Measurements from ENCODE around the gene RAB7A. TPM values are rescaled to one million over a fixed set of nuclear protein-coding genes. Genes with fewer than 3 reads are reported as not detected.

RAB7A gene
- total RNA-seq, 2 experiments from 2014 or later: 226 to 264 TPM

GRCh38 chr3:128784843-128785242 lies 58.9 kb downstream of the RAB7A start:
- Mint-ChIP-seq H3K27me3 (no peaks in the 10 kb centered on the region), H3K27ac (no peak overlapping the region), H3K4me1 (peaks cover 80% of the 10 kb centered on the region), H3K4me3 (no peak overlapping the region), H3K36me3 (ENCODE audit: low read depth) (peaks cover 7% of the 10 kb centered on the region), H3K9me3 (no peaks in the 10 kb centered on the region)
- CTCF ChIA-PET: interaction anchor here (0.7 to 2.5 kb wide), 2 partner anchors 10 to 29 kb away, joined by 5 to 9 read pairs; no protein-coding TSS in a partner anchor
- POLR2A ChIA-PET: no interaction called here
- no peak for DNase-seq

- no peak for DNase-seq
- Mint-ChIP-seq H3K4me1 (peaks cover 85% of the 10 kb centered on the region), H3K4me3 (no peak overlapping the region), H3K27ac (peak overlapping the region; percentile 2), H3K27me3 (no peaks in the 10 kb centered on the region), H3K9me3 (no peaks in the 10 kb centered on the region), H3K36me3 (ENCODE audit: low read depth) (peaks cover 10% of the 10 kb centered on the region)
- ChIA-PET POLR2A (no interaction called here), CTCF (interaction anchor here (0.9 to 2.5 kb wide), 8 partner anchors 8 to 169 kb away, joined by 3 to 13 read pairs (median 4); no protein-coding TSS in a partner anchor)
Measured at GRCh38 chr3:128786434-128787020, 60.5 kb downstream of the RAB7A start.

GRCh38 chr3:128787256-128788253 lies 61.6 kb downstream of the RAB7A start:
- Mint-ChIP-seq H3K27me3 (no peaks in the 10 kb centered on the region), H3K36me3 (ENCODE audit: low read depth) (peaks cover 10% of the 10 kb centered on the region), H3K4me1 (peaks cover 87% of the 10 kb centered on the region), H3K27ac (peak overlapping the region; percentile 95), H3K4me3 (peak overlapping the region; percentile 69), H3K9me3 (no peaks in the 10 kb centered on the region)
- POLR2A ChIA-PET: interaction anchor here (0.6 to 1.4 kb wide), 3 partner anchors 16 to 107 kb away, joined by 3 to 4 read pairs (median 3); partner anchors contain the start of gene ACAD9
- peak; percentile 42 for DNase-seq
- CTCF ChIA-PET: interaction anchor here (0.6 to 2.9 kb wide), 14 partner anchors 8 to 170 kb away, joined by 3 to 18 read pairs (median 4); no protein-coding TSS in a partner anchor

- CTCF ChIA-PET: interaction anchor here (1.0 to 2.9 kb wide), 12 partner anchors 11 to 171 kb away, joined by 3 to 18 read pairs (median 4); no protein-coding TSS in a partner anchor
- Mint-ChIP-seq H3K4me1 (peaks cover 87% of the 10 kb centered on the region), H3K27me3 (no peaks in the 10 kb centered on the region), H3K9me3 (no peaks in the 10 kb centered on the region), H3K27ac (peak overlapping the region; percentile 95), H3K4me3 (peak overlapping the region; percentile 69), H3K36me3 (ENCODE audit: low read depth) (peaks cover 10% of the 10 kb centered on the region)
- POLR2A ChIA-PET: interaction anchor here (1.0 to 1.4 kb wide), 3 partner anchors 16 to 108 kb away, joined by 3 to 4 read pairs (median 3); partner anchors contain the start of gene ACAD9
- no peak for DNase-seq
Measured at GRCh38 chr3:128788268-128788869, 62.4 kb downstream of the RAB7A start.

DNA sequence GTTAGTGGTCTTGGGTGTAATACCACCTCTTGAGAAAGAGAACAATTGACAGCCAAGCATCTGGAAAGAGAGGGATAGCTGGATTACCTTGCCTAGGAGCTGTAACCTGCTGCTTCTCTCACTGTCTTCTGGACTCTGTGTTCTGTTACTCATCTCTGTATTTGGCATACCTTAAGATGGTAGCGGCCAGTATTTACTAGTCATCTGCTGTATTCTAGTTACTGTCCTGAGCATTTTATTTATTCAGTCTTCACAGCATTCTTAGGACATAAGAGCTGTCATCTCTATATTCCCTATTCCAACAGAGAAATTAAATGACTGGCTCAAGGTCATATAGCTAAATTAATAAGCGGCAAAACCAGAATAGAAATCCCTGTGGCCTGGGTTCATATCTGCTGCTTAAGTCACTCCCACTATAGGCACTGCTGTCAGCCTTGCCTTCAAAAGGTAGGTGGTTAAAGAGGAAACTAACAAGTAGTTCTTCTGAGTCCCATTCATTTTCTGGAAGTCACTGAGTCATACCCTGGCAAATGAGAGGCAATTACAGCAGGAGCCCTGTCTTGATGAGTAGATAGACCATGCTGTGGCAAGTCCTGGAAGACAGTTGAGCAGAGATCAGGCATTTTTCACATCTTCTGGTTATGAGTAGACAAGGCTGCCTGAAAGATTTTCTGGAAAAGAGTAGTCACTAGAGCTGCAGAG lies 68.2 kb downstream of the RAB7A start:
- H3K4me1 Mint-ChIP-seq: peaks cover 80% of the 10 kb centered on the region
- DNase-seq: peak; percentile 34
- peak overlapping the region; percentile 1 for H3K4me3 Mint-ChIP-seq
- H3K36me3 Mint-ChIP-seq (ENCODE audit: low read depth): peaks cover 34% of the 10 kb centered on the region
- no peaks in the 10 kb centered on the region for H3K9me3 Mint-ChIP-seq
- H3K27ac Mint-ChIP-seq: peak overlapping the region; percentile 67
- H3K27me3 Mint-ChIP-seq: no peaks in the 10 kb centered on the region
- ChIA-PET CTCF (interaction anchor here (0.6 to 2.7 kb wide), 15 partner anchors 9 to 905 kb away, joined by 3 to 19 read pairs (median 4); no protein-coding TSS in a partner anchor), POLR2A (interaction anchor here (0.6 kb wide), 2 partner anchors 10 to 176 kb away, joined by 3 read pairs; no protein-coding TSS in a partner anchor)

GRCh38 chr3:128794770-128795649 lies 69.0 kb downstream of the RAB7A start:
- Mint-ChIP-seq H3K27me3 (no peaks in the 10 kb centered on the region), H3K9me3 (no peaks in the 10 kb centered on the region), H3K4me3 (peak overlapping the region; percentile 1), H3K4me1 (peaks cover 80% of the 10 kb centered on the region), H3K36me3 (ENCODE audit: low read depth) (peaks cover 41% of the 10 kb centered on the region), H3K27ac (peak overlapping the region; percentile 67)
- ChIA-PET CTCF (interaction anchor here (0.6 to 2.7 kb wide), 21 partner anchors 8 to 177 kb away, joined by 3 to 19 read pairs (median 3); partner anchors contain the start of gene RAB7A), POLR2A (interaction anchor here (0.6 to 0.9 kb wide), 3 partner anchors 9 to 177 kb away, joined by 3 to 4 read pairs (median 3); no protein-coding TSS in a partner anchor)
- DNase-seq: peak; percentile 80

GRCh38 chr3:128799653-128800052 lies 73.7 kb downstream of the RAB7A start:
- Mint-ChIP-seq H3K4me1 (peaks cover 79% of the 10 kb centered on the region), H3K4me3 (peak overlapping the region; percentile 51), H3K9me3 (no peaks in the 10 kb centered on the region), H3K27me3 (no peaks in the 10 kb centered on the region), H3K36me3 (ENCODE audit: low read depth) (peaks cover 60% of the 10 kb centered on the region), H3K27ac (peak overlapping the region; percentile 87)
- POLR2A ChIA-PET: no interaction called here
- CTCF ChIA-PET: interaction anchor here (0.9 to 3.2 kb wide), 7 partner anchors 8 to 182 kb away, joined by 3 to 22 read pairs (median 4); no protein-coding TSS in a partner anchor
- no peak for DNase-seq

DNA sequence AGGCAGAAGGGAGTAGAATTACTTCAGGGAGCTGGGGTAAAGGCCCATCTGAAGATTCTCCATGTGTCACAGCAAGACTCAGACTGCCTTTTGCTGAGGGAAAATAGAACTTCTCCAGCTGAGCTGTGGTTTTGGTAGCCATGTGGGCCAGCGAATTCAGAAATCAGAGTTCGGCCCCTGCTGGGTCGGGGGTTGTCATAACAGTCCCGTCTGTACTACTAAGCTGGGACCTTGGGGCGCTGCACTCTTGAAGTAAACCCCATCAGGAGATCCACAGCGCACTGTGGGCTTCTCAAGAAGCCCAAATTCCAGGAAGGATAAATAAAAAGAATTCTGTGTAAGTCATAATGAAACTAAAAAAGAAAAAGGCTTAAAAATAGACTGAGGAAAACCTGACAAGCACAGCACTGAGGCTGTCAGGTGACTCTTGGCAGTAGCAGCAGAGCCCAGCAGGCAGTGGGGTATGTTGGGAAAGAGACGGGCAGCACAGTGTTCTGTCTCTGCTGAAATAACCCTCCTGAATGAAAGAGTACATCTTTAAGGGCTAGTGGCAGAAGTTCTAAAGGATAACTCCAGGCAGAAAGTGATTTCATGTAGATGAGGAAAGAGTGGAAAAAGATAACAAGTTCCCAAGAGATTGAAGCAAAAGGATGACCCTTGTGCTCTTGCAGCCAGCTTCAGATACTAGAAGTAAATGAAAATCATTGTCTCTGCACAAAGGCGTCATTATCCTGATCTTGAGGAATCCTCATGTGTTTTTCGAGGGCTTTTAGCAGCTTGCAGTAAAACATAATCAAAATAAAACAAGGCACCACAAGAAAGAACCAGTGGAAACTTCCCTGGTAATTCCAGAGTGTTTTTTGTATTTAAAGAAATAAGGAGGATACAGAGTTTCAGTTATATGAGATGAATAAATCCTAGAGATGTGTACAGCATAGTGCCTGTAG lies 74.5 kb downstream of the RAB7A start:
- Mint-ChIP-seq H3K4me1 (peaks cover 79% of the 10 kb centered on the region), H3K27ac (peak overlapping the region; percentile 87), H3K27me3 (no peaks in the 10 kb centered on the region), H3K9me3 (no peaks in the 10 kb centered on the region), H3K36me3 (ENCODE audit: low read depth) (peaks cover 60% of the 10 kb centered on the region), H3K4me3 (peak overlapping the region; percentile 51)
- ChIA-PET POLR2A (no interaction called here), CTCF (interaction anchor here (0.9 to 3.2 kb wide), 6 partner anchors 8 to 183 kb away, joined by 3 to 22 read pairs (median 4); no protein-coding TSS in a partner anchor)
- peak; percentile 21 for DNase-seq

GRCh38 chr3:128801779-128802380 lies 75.9 kb downstream of the RAB7A start:
- peaks cover 86% of the 10 kb centered on the region for H3K4me1 Mint-ChIP-seq
- peak overlapping the region; percentile 14 for H3K4me3 Mint-ChIP-seq
- H3K27me3 Mint-ChIP-seq: no peaks in the 10 kb centered on the region
- CTCF ChIA-PET: no interaction called here
- H3K36me3 Mint-ChIP-seq (ENCODE audit: low read depth): peaks cover 69% of the 10 kb centered on the region
- H3K27ac Mint-ChIP-seq: peak overlapping the region; percentile 87
- H3K9me3 Mint-ChIP-seq: no peaks in the 10 kb centered on the region
- no peak for DNase-seq
- POLR2A ChIA-PET: no interaction called here

GRCh38 chr3:128803307-128803706 lies 77.3 kb downstream of the RAB7A start:
- Mint-ChIP-seq H3K4me3 (peak overlapping the region; percentile 74), H3K27me3 (no peaks in the 10 kb centered on the region), H3K9me3 (no peaks in the 10 kb centered on the region), H3K4me1 (peaks cover 78% of the 10 kb centered on the region), H3K27ac (peak overlapping the region; percentile 95), H3K36me3 (ENCODE audit: low read depth) (peaks cover 64% of the 10 kb centered on the region)
- POLR2A ChIA-PET: interaction anchor here (0.8 to 1.3 kb wide), 2 partner anchors 9 to 15 kb away, joined by 3 to 4 read pairs; no protein-coding TSS in a partner anchor
- CTCF ChIA-PET: interaction anchor here (0.7 to 2.2 kb wide), 5 partner anchors 10 to 123 kb away, joined by 3 to 11 read pairs (median 4); no protein-coding TSS in a partner anchor
- no peak for DNase-seq

Measured in activated CD4-positive, alpha-beta T cell treated with anti-CD3 and anti-CD28 coated beads, Interleukin-2, amount 10 ng/mL, durations not matched to agents 7 days and 5 days (primary cell).